Measurements from ENCODE around the gene ICA1.
"Not testable (repeated sequence)": the region's sequence is repeated elsewhere in the genome, so short reads cannot be mapped to it uniquely, and the experiment has no call there.

Gene ICA1

GRCh38 chr7:8261711-8262695 is at the start of gene ICA1:
ICA1 (minus strand) TSS chr7:8262167; CDS start chr7:8235926, 26,241 bp downstream.
- DNase-seq (ENCODE audit: low spot score): peak; percentile 82

DNA sequence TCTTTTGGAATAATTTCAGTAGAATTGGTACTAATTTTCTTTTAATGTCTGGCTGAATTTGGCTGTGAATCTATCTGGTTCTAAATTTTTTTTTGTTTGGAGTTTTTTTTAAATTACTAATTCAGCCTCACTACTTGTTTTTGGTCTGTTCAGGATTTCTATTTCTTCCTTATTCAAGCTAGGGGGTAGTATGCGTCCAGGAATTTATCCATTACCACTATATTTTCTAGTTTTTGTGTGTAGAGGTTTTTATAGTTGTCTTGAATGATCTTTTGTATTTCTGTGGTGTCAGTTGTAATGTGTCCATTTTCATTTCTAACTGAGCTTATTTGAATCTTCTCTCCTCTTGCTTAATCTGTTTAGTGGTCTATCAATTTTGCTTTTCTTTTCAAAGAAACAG is 48.9 kb upstream of the ICA1 start:
- DNase-seq (ENCODE audit: low spot score): no peak

- no peak for DNase-seq (ENCODE audit: low spot score)
Measured at GRCh38 chr7:8305625-8306388, 43.8 kb upstream of the ICA1 start.

- no peak for DNase-seq (ENCODE audit: low spot score)
Measured at GRCh38 chr7:8305104-8305503, 43.1 kb upstream of the ICA1 start.

- peak; percentile 17 for DNase-seq (ENCODE audit: low spot score)
Measured at GRCh38 chr7:8303904-8304528, 42.0 kb upstream of the ICA1 start.

GRCh38 chr7:8297023-8297422 is 35.1 kb upstream of the ICA1 start:
- DNase-seq (ENCODE audit: low spot score): not testable (repeated sequence)

DNA sequence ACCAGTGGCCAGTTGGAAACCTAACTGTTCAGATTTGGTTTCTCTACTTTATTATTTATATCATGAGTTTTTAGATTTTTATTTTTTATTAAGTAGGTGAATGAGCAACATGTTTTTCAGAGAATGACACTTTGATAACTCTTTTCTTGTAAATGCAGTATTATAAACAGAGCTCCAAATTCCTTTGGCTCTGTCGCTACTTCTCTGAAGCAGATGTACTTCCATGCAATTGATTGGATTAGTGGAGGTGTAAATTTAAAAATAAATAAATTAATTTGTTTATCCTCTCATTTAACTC is 34.3 kb upstream of the ICA1 start:
- no peak for DNase-seq (ENCODE audit: low spot score)

DNA sequence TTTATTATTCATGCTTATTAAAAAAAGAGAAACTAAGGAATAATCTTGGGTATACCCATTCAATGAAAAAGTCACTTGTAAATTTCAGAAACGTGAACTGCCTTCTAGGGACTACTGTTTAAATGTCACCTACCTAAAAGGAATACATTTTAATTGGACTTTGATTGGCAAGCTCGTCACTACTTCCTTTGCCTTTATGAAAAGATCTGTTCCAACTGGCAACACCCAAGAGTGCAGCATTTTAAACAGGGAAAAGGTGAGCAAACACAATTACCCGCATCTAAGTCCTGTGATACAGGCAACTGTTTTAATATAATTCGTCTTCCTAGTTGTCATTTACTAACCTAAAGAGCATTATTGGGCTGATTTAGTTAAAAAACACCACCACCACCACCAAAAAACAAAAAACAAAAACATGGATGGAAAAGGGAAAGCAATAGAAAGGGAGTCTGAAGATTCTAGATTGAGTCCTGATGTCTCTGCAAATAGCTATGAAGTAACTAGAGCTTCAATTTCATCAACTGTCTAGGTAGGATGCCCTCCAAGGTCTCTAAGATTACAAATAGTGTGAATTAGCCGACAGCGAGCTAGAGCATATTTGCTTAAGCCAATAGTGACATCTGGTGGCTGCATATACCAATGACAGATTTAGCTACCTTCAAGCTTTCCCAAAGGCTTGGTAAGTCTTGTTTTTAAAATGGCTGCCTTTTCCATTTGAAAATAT is 33.8 kb upstream of the ICA1 start:
- peak; percentile 53 for DNase-seq (ENCODE audit: low spot score)

DNA sequence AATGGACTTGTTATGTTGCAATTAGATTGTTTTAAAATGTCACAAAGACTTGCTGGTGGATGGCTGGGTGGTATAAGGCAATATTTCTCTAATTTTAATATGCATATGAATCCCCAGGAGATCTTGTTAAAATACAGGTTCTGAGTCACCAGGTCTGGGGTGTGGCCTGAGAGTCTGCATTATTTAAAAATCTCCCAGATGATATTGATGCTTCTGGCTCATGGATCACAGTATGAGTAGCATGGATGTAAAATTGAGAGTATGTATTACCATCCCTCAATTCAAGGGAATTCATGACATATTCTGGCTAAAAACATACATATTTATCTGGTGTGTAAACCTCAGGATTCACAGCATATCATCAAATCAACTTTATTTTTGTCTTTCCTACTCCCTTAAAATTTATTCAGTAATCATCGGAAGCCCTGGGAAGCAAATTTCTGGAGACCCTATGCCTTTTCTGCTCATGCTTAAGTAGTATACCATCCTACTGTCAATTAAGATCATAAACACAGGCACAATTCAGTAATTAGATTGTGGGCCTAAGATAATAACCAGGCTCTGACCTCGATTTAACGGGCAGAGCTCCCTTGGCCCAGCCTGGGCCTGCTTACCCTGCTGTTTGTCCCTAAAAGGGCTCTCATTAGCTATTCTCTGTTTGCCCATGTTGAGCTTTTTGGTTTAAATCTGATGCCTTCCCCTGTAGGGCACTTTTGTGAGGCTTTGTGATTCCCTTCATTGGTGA is 29.6 kb upstream of the ICA1 start:
- DNase-seq (ENCODE audit: low spot score): no peak

DNA sequence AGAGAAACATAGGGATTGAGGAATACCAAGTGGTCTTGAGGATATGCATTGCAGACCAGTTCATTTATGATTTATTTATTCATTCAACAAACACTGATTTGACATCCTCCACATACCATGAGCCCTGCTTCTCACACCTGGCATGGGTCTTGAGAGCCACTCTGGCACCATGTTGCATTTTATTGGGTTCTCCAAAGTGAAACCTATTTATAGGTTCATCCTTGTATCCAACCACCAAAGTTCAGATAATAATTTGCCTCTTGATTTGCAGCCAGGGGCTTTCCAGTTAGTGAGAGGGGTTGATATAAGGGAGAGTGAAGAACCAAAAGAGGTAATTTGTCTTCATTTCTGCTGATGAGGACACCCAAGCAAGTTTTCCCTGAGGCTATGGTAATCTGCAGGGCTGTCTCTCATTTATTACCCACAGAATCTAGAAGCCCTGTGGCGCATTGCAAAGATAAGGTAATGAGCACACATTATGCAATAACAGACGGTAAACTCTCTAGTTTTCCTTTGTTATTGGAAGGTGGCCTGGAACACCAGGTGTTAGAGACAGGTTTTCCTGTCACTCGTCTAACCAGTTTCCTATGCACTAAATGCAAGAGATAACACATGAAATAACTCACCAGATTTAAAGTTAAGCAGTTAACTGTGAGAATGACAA is 28.8 kb upstream of the ICA1 start:
- DNase-seq (ENCODE audit: low spot score): peak; percentile 58

DNA sequence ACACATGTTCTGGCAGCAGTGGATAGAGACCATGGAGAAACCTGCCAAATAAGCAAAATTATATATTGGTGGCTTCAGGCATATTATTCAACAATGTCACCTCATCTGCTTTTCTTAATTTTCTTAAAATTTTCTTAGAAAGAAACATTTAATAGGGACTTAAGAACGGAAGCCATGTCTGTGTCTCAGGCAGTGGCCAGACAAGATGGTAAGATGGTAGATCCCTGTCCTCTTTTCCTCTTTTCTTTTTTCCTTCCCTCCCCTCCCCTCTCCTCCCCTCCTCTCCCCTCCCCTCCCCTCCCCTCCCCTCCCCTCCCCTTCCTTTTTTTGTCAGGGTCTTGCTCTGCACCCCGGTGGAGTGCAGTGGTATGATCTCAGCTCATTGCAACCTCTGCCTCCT is 24.2 kb upstream of the ICA1 start:
- no peak for DNase-seq (ENCODE audit: low spot score)

GRCh38 chr7:8285155-8285554 is 23.2 kb upstream of the ICA1 start:
- no peak for DNase-seq (ENCODE audit: low spot score)

DNA sequence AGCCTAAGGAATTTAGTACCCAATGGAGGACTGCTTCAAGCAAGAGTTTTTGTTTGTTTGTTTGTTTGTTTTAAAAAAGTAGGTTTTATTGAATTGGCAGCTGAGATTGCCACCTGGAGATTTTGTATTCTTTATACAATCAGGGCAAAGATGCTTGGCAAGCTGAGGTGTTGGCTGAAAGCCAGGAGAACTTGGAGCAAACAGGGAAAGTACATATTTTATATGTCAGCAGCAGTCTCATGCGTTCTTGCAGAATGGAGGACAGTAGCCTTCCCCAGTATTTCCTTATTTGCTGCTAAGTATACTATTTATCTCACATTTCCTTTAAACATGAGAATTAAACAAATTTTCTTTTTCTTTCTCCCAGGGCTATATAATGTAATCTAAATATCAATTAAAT is 22.6 kb upstream of the ICA1 start:
- DNase-seq (ENCODE audit: low spot score): no peak

GRCh38 chr7:8283968-8284367 is 22.0 kb upstream of the ICA1 start:
- no peak for DNase-seq (ENCODE audit: low spot score)

DNA sequence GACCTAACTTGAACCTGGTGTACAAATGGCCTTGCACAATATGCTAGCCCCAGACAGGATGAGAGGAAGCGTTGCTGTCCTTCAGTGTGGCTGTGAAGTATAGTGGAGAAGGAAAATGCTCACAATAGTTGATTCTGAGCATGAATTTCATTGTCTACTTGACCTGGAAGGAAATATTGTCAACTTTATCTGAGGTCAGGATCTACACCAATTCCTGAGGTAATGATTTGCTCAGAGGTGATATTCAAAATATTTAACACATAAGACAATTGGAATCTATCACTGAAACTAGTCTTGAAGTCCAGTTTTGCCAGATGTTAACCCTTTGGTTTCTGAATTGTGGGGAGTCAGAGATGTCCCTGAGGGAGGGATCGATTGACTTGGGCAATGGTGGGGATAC is 20.9 kb upstream of the ICA1 start:
- DNase-seq (ENCODE audit: low spot score): no peak

GRCh38 chr7:8282162-8282561 is 20.2 kb upstream of the ICA1 start:
- no peak for DNase-seq (ENCODE audit: low spot score)

- no peak for DNase-seq (ENCODE audit: low spot score)
Measured at GRCh38 chr7:8278183-8278582, 16.2 kb upstream of the ICA1 start.

DNA sequence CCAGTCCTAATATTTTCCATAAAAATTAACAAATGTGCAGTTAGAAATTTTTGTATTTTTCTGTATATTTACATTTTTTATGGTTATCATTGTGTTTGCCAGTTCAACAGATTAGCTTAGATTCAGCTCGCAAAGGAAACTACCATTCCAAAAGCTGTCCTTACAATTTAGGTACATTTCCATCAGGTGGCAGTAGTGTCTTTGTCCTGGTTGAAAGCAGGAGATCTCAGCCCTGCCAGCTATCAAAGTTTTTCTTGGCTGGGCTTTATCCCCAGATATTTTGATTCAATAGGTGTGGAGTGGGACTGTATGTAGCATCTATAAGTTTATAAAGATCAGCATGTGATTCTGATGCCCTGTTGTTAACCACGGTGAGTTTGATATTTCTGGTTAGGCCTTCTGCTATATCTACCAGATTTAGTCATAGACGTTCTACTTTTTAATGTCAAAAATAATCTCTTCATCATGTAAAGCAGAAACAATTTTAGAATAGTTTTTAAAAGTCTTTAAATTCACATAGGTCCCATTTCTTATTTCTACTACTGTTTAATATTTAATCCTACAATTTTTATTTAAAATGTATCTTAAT is 15.5 kb upstream of the ICA1 start:
- peak; percentile 49 for DNase-seq (ENCODE audit: low spot score)

- DNase-seq (ENCODE audit: low spot score): no peak
Measured at GRCh38 chr7:8274589-8274988, 12.6 kb upstream of the ICA1 start.

- no peak for DNase-seq (ENCODE audit: low spot score)
Measured at GRCh38 chr7:8271960-8272359, 10.0 kb upstream of the ICA1 start.

DNA sequence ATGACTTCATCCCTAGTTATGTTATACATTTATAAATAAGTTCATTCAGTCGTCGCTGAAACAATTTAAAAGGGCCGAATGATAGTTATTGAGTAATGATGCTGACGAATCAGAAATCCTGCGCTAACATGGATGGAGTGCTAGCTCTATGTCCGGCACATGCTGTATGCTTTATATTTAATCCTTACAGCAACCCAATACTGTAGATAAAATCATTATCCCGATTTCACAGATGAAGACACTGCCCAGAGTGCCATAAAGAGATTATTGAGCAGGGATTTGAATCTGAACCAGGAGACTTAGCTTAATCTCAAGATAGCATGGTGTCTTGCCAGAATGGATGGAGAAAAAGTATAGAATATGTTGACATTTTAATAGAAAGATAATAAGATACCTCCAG is 1.1 kb upstream of the ICA1 start:
- no peak for DNase-seq (ENCODE audit: low spot score)

Measured in HuH-7 (cell line).